ENCODE data around the gene COMT.

COMT gene

DNA sequence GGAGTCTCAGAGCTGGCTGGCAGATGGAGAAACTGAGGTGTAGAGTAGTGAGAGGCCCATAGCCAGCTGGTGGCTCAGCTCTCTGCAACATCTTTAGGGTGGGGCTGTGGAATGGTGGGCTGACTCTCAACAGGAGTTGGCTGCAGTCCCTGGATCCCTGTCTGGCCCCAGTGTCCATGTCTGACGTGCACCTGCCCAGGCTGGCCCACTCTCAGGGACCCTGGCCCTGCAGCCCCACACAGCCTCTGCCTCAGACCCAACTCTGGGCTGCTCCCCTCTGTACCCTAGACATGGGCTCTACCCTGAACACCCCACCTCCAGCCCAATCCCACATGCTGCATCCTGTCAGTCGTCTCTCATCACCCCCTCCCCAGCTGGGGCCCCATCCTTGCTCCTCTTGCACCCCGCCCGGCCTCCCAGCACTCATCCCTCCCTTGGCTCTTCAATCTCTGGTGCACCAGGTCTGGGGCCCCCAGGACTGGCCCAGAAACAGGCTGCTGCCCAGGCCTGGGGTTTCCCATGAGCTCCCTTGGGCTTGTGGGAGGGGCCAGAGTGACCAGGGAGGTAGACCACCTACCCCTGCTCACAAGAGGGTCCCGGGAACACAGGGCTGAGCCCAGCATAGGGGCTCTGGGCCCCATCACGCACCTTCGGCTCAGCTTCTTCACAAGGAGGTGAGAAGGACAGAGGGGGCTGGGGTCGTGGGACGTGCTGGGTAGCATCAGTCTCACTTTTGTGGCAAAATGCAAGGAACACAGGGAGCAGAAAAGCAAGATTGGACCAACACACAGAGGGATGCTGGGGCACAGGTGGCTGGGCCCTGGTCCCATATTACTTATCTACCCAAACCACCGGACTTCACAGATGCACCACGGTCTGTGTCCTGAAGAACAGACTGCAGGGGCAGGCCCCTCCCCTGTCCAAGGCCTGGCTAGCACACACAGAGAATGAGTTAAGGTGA is 43.6 kb downstream of the COMT start:
- no peak overlapping the region for H3K4ac ChIP-seq (ENCODE audit: low read depth, low read length)
- H2BK15ac ChIP-seq (replicated peaks; ENCODE audit: low read depth), result no peak overlapping the region
- no peak overlapping the region for H3K18ac ChIP-seq (ENCODE audit: low read length)
- no peak overlapping the region for H2AK5ac ChIP-seq (ENCODE audit: low read length)
- no peak for DNase-seq
- no peak overlapping the region for H3K27ac ChIP-seq (ENCODE audit: low read depth, low read length)
- no CpG with 5 or more reads among the region's 11 CpGs for WGBS (ENCODE audit: extremely low coverage, insufficient coverage, low lambda C conversion rate)
- no peaks in the 10 kb centered on the region for H3K36me3 ChIP-seq (ENCODE audit: control insufficient read depth, insufficient read depth, low read length)
- no peak overlapping the region for H2BK120ac ChIP-seq (ENCODE audit: low read depth, low read length)
- H3K56ac ChIP-seq (ENCODE audit: low read length), result peak overlapping the region; percentile 7
- no peak overlapping the region for H2BK5ac ChIP-seq (ENCODE audit: low read length)
- H3K4me1 ChIP-seq (ENCODE audit: control insufficient read depth, low read depth, low read length), result peaks cover 5% of the 10 kb centered on the region
- peaks cover 7% of the 10 kb centered on the region for H3K79me1 ChIP-seq (ENCODE audit: low read length)
- no peak overlapping the region for H3K4me2 ChIP-seq (ENCODE audit: low read length)
- H3K4me3 ChIP-seq (ENCODE audit: low read length), result no peak overlapping the region
- H3K79me2 ChIP-seq (ENCODE audit: control insufficient read depth, insufficient read depth, low read length), result no peaks in the 10 kb centered on the region
- no peak overlapping the region for H4K5ac ChIP-seq (ENCODE audit: low read length)
- H4K8ac ChIP-seq (ENCODE audit: low read depth, low read length), result no peak overlapping the region
- no peak overlapping the region for H3K9ac ChIP-seq (ENCODE audit: low read length)
- no peaks in the 10 kb centered on the region for H3K27me3 ChIP-seq (ENCODE audit: insufficient read depth, low read length, poor library complexity)
- no peak overlapping the region for H3K23ac ChIP-seq (ENCODE audit: low read length)

DNA sequence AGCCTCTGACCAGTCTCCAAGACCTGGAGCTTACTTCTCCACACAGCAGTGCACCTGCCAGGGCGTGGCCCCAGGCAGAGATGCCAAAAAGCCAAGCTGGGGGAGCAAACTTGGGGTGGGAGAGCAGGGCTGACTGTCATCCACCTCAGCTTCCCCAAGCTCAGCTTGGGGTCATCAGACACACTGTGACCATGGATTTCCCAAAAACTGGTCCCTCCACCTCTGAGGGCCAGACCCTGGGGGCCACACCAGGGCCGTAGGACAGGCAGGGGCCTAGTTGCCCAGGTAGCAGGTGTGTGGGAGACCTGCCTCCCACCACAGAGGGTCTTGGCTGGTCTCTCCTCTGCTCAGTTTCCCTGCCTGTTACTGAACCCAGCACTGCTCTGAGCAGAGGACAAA is 44.4 kb downstream of the COMT start:
- Histone ChIP-seq H3K23ac (ENCODE audit: low read length) (no peak overlapping the region), H2AK5ac (ENCODE audit: low read length) (no peak overlapping the region), H3K4me3 (ENCODE audit: low read length) (no peak overlapping the region), H3K4me1 (ENCODE audit: control insufficient read depth, low read depth, low read length) (peaks cover 5% of the 10 kb centered on the region), H3K4ac (ENCODE audit: low read depth, low read length) (no peak overlapping the region), H4K8ac (ENCODE audit: low read depth, low read length) (no peak overlapping the region), H3K27ac (ENCODE audit: low read depth, low read length) (no peak overlapping the region), H3K36me3 (ENCODE audit: control insufficient read depth, insufficient read depth, low read length) (no peaks in the 10 kb centered on the region), H3K9ac (ENCODE audit: low read length) (peak overlapping the region; percentile 82), H2BK15ac (replicated peaks; ENCODE audit: low read depth) (no peak overlapping the region), H4K5ac (ENCODE audit: low read length) (no peak overlapping the region), H3K18ac (ENCODE audit: low read length) (no peak overlapping the region), H2BK120ac (ENCODE audit: low read depth, low read length) (no peak overlapping the region), H3K27me3 (ENCODE audit: insufficient read depth, low read length, poor library complexity) (no peaks in the 10 kb centered on the region), H3K79me2 (ENCODE audit: control insufficient read depth, insufficient read depth, low read length) (no peaks in the 10 kb centered on the region), H3K4me2 (ENCODE audit: low read length) (peak overlapping the region; percentile 79), H2BK5ac (ENCODE audit: low read length) (no peak overlapping the region), H3K79me1 (ENCODE audit: low read length) (peaks cover 7% of the 10 kb centered on the region), H3K56ac (ENCODE audit: low read length) (peak overlapping the region; percentile 73)
- WGBS (ENCODE audit: extremely low coverage, insufficient coverage, low lambda C conversion rate), result no CpG with 5 or more reads among the region's 2 CpGs
- no peak for DNase-seq

DNA sequence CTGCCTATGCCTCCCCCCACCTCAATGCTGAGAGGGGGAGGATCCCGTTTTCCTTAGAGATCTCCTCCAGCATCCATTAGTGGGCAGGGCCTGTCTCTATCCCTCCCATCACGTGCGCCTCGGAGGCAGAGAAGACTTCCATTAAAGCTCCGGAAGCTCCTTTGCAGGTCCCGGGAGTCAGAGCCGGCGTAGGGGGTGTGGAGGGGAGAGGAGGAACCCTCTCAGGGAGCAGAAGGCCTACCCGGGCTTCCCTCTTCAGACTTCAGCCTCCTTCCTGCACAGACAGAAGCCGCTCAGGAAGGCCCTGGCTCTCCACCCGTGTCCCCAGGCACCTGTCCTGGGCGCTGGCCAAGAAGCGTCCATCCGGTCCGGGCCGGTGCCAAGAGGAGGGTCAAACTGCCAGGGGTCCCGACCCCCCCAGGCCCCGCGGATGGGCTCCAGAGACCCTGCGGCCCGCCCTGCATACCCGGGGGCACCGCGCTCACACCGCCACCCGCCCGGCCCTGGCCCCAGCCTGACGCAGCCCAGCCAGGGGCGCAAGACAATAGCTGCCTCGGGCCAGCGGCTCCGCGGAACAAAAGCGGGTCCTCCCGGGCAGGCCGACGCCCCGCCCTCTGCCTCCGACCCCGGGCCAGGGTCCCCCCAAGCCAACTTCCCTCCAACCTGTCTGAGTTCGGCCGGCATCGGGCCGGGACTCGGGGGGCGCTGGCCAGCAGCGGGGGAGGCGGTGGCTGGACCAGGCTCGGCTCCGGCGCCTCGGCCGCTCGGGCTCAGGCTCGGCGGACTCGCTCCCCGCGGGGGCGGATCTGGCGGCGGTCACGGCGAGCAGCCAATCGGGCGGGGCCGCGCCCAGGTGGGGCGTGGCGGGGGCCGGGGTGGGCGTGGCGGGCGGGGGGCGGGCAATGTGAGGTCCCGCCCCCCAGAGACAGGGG is 45.1 kb downstream of the COMT start:
- Histone ChIP-seq H4K5ac (ENCODE audit: low read length) (no peak overlapping the region), H3K23ac (ENCODE audit: low read length) (no peak overlapping the region), H2BK5ac (ENCODE audit: low read length) (no peak overlapping the region), H3K79me2 (ENCODE audit: control insufficient read depth, insufficient read depth, low read length) (no peaks in the 10 kb centered on the region), H3K4me3 (ENCODE audit: low read length) (peak overlapping the region; percentile 69), H4K8ac (ENCODE audit: low read depth, low read length) (no peak overlapping the region), H3K9ac (ENCODE audit: low read length) (peak overlapping the region; percentile 82), H3K4me1 (ENCODE audit: control insufficient read depth, low read depth, low read length) (peaks cover 5% of the 10 kb centered on the region), H3K18ac (ENCODE audit: low read length) (peak overlapping the region; percentile 62), H2BK15ac (replicated peaks; ENCODE audit: low read depth) (no peak overlapping the region), H3K4ac (ENCODE audit: low read depth, low read length) (peak overlapping the region; percentile 25), H3K56ac (ENCODE audit: low read length) (peak overlapping the region; percentile 89), H2BK120ac (ENCODE audit: low read depth, low read length) (no peak overlapping the region), H3K36me3 (ENCODE audit: control insufficient read depth, insufficient read depth, low read length) (no peaks in the 10 kb centered on the region), H3K4me2 (ENCODE audit: low read length) (peak overlapping the region; percentile 79), H3K79me1 (ENCODE audit: low read length) (peaks cover 7% of the 10 kb centered on the region), H3K27ac (ENCODE audit: low read depth, low read length) (no peak overlapping the region), H2AK5ac (ENCODE audit: low read length) (no peak overlapping the region), H3K27me3 (ENCODE audit: insufficient read depth, low read length, poor library complexity) (no peaks in the 10 kb centered on the region)
- WGBS (ENCODE audit: extremely low coverage, insufficient coverage, low lambda C conversion rate), result no CpG with 5 or more reads among the region's 76 CpGs
- DNase-seq, result peak; percentile 90

DNA sequence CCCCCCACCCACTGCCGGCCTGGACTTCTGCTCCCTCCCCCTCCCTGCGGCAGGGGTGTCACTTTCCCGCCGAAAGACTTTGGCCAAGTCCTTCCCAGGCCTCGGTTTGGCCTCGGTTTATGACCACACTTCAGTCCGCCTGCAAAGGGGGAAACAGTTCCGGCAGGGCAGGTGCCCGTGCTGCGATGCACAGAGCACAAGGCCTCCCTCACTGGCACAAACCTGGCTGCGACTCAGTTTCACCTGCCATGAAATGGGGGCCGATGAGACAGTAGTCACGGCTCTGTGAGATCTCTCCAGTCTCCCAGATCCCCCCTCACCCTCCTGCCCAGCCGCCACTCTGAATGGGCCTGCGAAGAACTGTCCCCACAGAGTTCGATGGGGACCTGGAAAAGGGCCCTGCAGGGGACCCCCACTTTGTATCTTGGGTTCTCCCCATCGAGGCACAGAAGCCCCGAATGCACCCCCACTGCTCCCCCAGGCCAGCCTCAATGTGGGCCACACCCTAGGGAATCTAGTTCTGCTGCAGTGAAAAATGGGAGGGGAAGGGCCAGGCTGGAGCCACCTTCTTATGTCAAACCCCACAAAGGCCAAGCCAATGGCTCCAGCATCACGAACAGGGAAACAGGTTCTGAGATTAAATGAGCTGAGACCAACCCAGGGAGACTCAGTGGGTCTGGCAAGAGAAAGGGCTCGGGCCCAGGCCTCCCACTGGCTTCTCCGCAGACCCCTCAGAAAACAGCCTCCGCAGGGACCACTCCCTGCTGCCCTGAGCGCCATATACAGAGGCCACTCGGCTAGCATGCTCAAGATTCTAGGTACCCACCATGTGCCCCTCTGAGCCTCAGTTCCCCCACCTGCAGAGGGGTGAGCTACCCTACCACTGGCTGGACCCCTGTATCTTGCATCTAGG is 46.1 kb downstream of the COMT start:
- Histone ChIP-seq H3K23ac (ENCODE audit: low read length) (no peak overlapping the region), H3K4me3 (ENCODE audit: low read length) (no peak overlapping the region), H4K8ac (ENCODE audit: low read depth, low read length) (no peak overlapping the region), H2BK120ac (ENCODE audit: low read depth, low read length) (no peak overlapping the region), H4K5ac (ENCODE audit: low read length) (no peak overlapping the region), H3K79me1 (ENCODE audit: low read length) (peaks cover 7% of the 10 kb centered on the region), H2BK15ac (replicated peaks; ENCODE audit: low read depth) (no peak overlapping the region), H3K36me3 (ENCODE audit: control insufficient read depth, insufficient read depth, low read length) (no peaks in the 10 kb centered on the region), H2AK5ac (ENCODE audit: low read length) (no peak overlapping the region), H3K27ac (ENCODE audit: low read depth, low read length) (no peak overlapping the region), H3K56ac (ENCODE audit: low read length) (no peak overlapping the region), H3K9ac (ENCODE audit: low read length) (no peak overlapping the region), H3K27me3 (ENCODE audit: insufficient read depth, low read length, poor library complexity) (no peaks in the 10 kb centered on the region), H3K18ac (ENCODE audit: low read length) (no peak overlapping the region), H3K79me2 (ENCODE audit: control insufficient read depth, insufficient read depth, low read length) (no peaks in the 10 kb centered on the region), H2BK5ac (ENCODE audit: low read length) (no peak overlapping the region), H3K4me2 (ENCODE audit: low read length) (no peak overlapping the region), H3K4ac (ENCODE audit: low read depth, low read length) (no peak overlapping the region), H3K4me1 (ENCODE audit: control insufficient read depth, low read depth, low read length) (peaks cover 5% of the 10 kb centered on the region)
- DNase-seq, result no peak
- no CpG with 5 or more reads among the region's 24 CpGs for WGBS (ENCODE audit: extremely low coverage, insufficient coverage, low lambda C conversion rate)

DNA sequence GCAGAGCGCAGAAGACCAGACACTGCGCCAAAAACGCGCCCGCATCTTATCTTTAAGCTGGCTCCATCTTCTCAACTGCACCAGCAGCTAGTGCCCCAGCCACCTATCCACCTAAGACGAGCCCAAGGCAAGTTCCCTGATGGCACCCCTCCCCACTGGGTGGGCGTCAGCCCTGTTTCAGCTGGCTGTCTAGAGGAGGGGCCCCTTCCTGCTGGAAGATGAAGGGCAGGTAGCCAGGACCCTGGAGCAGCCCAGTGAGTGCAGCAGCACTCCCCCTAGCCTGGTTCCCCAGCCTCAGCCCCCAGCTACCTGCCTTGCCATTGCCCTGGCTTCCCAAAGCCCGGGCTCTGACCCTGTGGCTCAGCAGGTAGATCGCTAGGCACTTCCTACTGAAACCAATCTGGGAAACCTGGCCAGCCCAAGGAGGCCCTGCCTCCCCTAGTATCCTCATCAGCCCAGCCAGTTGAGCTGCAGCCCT is 46.8 kb downstream of the COMT start:
- H4K8ac ChIP-seq (ENCODE audit: low read depth, low read length), result no peak overlapping the region
- DNase-seq, result no peak
- H3K23ac ChIP-seq (ENCODE audit: low read length), result no peak overlapping the region
- H2BK5ac ChIP-seq (ENCODE audit: low read length), result no peak overlapping the region
- peaks cover 7% of the 10 kb centered on the region for H3K79me1 ChIP-seq (ENCODE audit: low read length)
- no peak overlapping the region for H3K27ac ChIP-seq (ENCODE audit: low read depth, low read length)
- no peak overlapping the region for H3K4me2 ChIP-seq (ENCODE audit: low read length)
- H3K79me2 ChIP-seq (ENCODE audit: control insufficient read depth, insufficient read depth, low read length), result no peaks in the 10 kb centered on the region
- no CpG with 5 or more reads among the region's 9 CpGs for WGBS (ENCODE audit: extremely low coverage, insufficient coverage, low lambda C conversion rate)
- H3K4ac ChIP-seq (ENCODE audit: low read depth, low read length), result no peak overlapping the region
- no peaks in the 10 kb centered on the region for H3K27me3 ChIP-seq (ENCODE audit: insufficient read depth, low read length, poor library complexity)
- no peak overlapping the region for H3K18ac ChIP-seq (ENCODE audit: low read length)
- no peak overlapping the region for H2AK5ac ChIP-seq (ENCODE audit: low read length)
- no peak overlapping the region for H2BK15ac ChIP-seq (replicated peaks; ENCODE audit: low read depth)
- H2BK120ac ChIP-seq (ENCODE audit: low read depth, low read length), result no peak overlapping the region
- no peaks in the 10 kb centered on the region for H3K36me3 ChIP-seq (ENCODE audit: control insufficient read depth, insufficient read depth, low read length)
- no peak overlapping the region for H3K9ac ChIP-seq (ENCODE audit: low read length)
- H3K56ac ChIP-seq (ENCODE audit: low read length), result no peak overlapping the region
- no peak overlapping the region for H4K5ac ChIP-seq (ENCODE audit: low read length)
- H3K4me3 ChIP-seq (ENCODE audit: low read length), result no peak overlapping the region
- H3K4me1 ChIP-seq (ENCODE audit: control insufficient read depth, low read depth, low read length), result peaks cover 5% of the 10 kb centered on the region
